Osteoblast (primary cell): ENCODE results near the gene DNAAF5. TPM values are rescaled to one million over a fixed set of nuclear protein-coding genes. Genes with fewer than 3 reads are reported as not detected.

Source experiments
- DNase-seq: peaks from one replicate; pipeline ENCODE4 v3.0.0; 2011; ENCODE audit warnings: low spot score, mixed read lengths; ENCODE audit not compliant: insufficient read length; ENCODE audit errors: missing footprints
- H2AFZ ChIP-seq: 2 replicates; pipeline ENCODE4 v1.6.0; 2011; ENCODE audit warnings: mild to moderate bottlenecking, low read length
- H3K27ac ChIP-seq: 2 replicates; pipeline ENCODE4 v1.5.1; 2011; ENCODE audit warnings: mild to moderate bottlenecking, low read depth, low read length, moderate library complexity
- H3K27me3 ChIP-seq: 2 replicates; pipeline ENCODE4 v1.6.0; 2012; ENCODE audit warnings: mild to moderate bottlenecking, control low read depth, inconsistent platforms, low read length, moderate library complexity; ENCODE audit not compliant: insufficient read depth
- H3K36me3 ChIP-seq: 2 replicates; pipeline ENCODE4 v1.5.1; 2011; ENCODE audit warnings: mild to moderate bottlenecking, low read length, control low read depth, moderate library complexity; ENCODE audit not compliant: insufficient read depth
- H3K4me1 ChIP-seq: 2 replicates; pipeline ENCODE4 v1.5.1; 2011; ENCODE audit warnings: mild to moderate bottlenecking, low read length, control low read depth, moderate library complexity; ENCODE audit not compliant: insufficient read depth
- H3K4me2 ChIP-seq: 2 replicates; pipeline ENCODE4 v1.6.0; 2011; ENCODE audit warnings: mild to moderate bottlenecking, low read length; ENCODE audit not compliant: insufficient read depth
- H3K4me3 ChIP-seq: fragments of 200-600 bp; sonication (generic); 3 replicates; pipeline ENCODE4 v1.5.1; 2012; ENCODE audit warnings: mild to moderate bottlenecking, low read length, inconsistent platforms; ENCODE audit not compliant: insufficient read depth
- H3K79me2 ChIP-seq: 2 replicates; pipeline ENCODE4 v1.6.0; 2012; ENCODE audit warnings: mild to moderate bottlenecking, low read length, control low read depth, inconsistent platforms; ENCODE audit not compliant: insufficient read depth
- H3K9me3 ChIP-seq: 2 replicates; pipeline ENCODE4 v1.5.1; 2011; ENCODE audit warnings: low read depth, low read length, control low read depth
- H4K20me1 ChIP-seq: 2 replicates; pipeline ENCODE4 v1.6.0; 2012; ENCODE audit warnings: mild to moderate bottlenecking, low read length, control low read depth; ENCODE audit not compliant: insufficient read depth
- CTCF ChIP-seq: IDR thresholded peaks from 2 replicates; pipeline ENCODE4 v1.5.1; 2011; ENCODE audit warnings: mild to moderate bottlenecking, low read depth, low read length, moderate library complexity; ENCODE audit errors: extremely low read depth
- total RNA-seq: library from RNA; depleted of rRNA; stranded (reverse); fragments of >200 nt; gene quantifications from 2 replicates; pipeline ENCODE4 v1.2.3, GENCODE V29; 2012

The DNAAF5 gene
- total RNA-seq, 1 donor: 22.4 TPM

DNA sequence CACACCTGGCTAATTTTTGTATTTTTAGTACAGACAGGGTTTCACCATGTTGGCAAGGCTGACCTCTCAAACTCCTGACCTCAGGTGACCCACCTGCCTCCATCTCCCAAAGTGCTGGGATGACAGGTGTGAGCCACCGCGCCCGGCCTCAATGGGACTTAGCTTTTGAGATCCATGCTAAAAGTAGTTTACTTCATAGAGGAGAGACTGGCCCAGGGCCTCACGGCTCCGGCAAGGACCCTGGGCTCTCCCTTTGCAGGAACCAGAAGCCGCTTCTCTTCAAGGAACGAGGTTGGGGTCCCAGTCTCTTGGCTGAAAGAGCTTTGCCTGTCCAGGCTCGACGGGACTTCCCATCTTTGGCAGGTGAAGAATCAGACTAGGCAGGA lies 30.1 kb upstream of the DNAAF5 start:
- Histone ChIP-seq H3K9me3 (no peaks in the 10 kb centered on the region), H3K27ac (no peak overlapping the region), H3K36me3 (no peaks in the 10 kb centered on the region), H3K79me2 (no peaks in the 10 kb centered on the region), H2AFZ (peak overlapping the region; percentile 70), H3K4me2 (no peak overlapping the region), H4K20me1 (no peaks in the 10 kb centered on the region), H3K27me3 (no peaks in the 10 kb centered on the region), H3K4me3 (no peak overlapping the region), H3K4me1 (no peaks in the 10 kb centered on the region)
- TF ChIP-seq CTCF: no peak
- DNase-seq: no peak

DNA sequence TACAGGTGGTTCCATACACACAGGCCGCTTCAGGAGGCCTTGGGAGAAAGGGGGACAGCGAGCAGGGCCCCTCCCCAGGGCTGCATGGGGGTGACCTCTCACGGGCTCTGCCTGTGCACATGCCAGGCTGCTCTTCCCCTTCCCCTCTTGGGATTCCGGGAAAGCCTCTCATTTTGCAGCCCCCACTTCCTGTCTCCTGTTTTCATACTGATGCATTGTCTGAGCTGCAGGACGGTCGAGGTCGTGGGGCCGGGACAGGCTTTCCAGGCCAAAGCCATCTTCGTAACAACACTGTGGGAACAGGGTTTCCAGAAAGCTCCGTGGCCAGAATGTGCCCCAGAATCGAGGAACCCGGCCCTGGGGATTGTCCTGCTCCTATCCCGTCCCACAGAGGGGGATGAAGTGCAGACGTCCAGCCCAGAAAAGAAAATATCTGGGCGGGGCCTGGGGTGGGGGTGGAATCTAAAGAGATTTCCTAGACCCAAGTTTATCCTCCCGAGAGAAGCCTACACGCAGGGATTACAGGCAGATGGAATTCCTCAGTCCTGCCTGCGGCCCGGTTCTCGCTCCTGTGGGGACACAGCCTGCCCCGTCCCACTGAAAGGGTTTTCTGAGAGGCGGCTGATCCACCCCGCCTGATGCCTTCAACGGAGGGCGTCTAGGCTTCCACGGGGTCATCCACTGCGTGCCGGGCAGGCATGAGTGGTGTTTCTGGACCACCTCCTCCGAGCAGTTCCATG lies 29.5 kb upstream of the DNAAF5 start:
- Histone ChIP-seq H2AFZ (peak overlapping the region; percentile 70), H3K27me3 (no peaks in the 10 kb centered on the region), H3K9me3 (no peaks in the 10 kb centered on the region), H3K4me2 (peak overlapping the region; percentile 18), H3K4me1 (no peaks in the 10 kb centered on the region), H3K36me3 (no peaks in the 10 kb centered on the region), H3K79me2 (no peaks in the 10 kb centered on the region), H3K27ac (no peak overlapping the region), H3K4me3 (no peak overlapping the region), H4K20me1 (no peaks in the 10 kb centered on the region)
- no peak for TF ChIP-seq CTCF
- peak; percentile 74 for DNase-seq

DNA sequence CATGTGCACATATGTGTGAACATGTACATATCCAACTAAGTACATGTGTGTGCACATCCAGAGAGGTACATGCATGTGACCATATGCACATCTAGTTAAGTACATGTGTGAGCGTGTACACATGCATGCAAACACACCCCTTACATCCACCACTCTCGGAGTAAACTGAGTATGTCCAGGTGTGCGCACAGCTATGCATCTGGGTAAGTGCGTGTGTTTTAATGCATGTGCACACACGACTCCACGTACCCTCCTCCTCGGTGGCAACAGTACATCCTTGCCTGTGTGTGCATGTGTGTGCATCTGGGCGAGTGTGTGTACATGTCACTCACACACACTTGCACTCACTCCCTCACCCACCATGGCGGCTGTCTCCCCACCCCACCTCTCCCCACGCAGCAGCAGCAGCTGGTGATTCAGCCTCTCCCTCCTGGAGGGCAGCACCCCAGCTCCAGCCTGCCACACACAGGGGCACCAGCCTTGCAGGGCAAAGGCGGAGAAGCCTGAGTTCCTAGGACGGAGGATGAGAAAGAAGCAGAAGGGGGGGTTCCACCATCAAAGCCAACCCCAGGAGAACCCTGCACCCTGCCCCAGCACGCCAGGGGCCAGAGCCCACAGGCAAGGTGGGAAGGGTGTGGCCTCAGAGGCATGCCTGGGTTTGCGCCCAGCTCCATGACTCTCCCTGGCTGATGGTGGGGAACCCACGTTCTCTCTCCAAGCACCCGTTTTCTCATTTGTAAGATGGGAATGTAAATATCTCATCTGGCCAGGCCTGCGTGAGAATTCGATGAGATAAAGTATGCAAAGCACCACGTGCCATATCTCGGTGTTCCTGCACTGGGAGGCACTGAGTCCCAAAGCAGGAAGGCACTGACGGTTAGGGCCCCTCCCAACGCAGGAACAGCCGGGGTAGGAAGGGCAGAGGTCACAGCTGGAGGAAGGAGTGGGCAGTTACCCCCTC lies 27.7 kb upstream of the DNAAF5 start:
- no peaks in the 10 kb centered on the region for H3K9me3 ChIP-seq
- H3K36me3 ChIP-seq: no peaks in the 10 kb centered on the region
- H3K4me2 ChIP-seq: no peak overlapping the region
- no peak overlapping the region for H3K4me3 ChIP-seq
- no peak overlapping the region for H2AFZ ChIP-seq
- no peaks in the 10 kb centered on the region for H3K79me2 ChIP-seq
- no peak for TF ChIP-seq CTCF
- H4K20me1 ChIP-seq: no peaks in the 10 kb centered on the region
- H3K27me3 ChIP-seq: no peaks in the 10 kb centered on the region
- H3K4me1 ChIP-seq: no peaks in the 10 kb centered on the region
- no peak overlapping the region for H3K27ac ChIP-seq
- peak; percentile 58 for DNase-seq

GRCh38 chr7:699476-700170 lies 26.9 kb upstream of the DNAAF5 start:
- no peak overlapping the region for H2AFZ ChIP-seq
- DNase-seq: no peak
- no peak for TF ChIP-seq CTCF

More at GRCh38 chr7:699476-700170, 26.9 kb upstream of the DNAAF5 start:
- H4K20me1 ChIP-seq: no peaks in the 10 kb centered on the region
- no peak overlapping the region for H3K4me3 ChIP-seq
- H3K9me3 ChIP-seq: no peaks in the 10 kb centered on the region
- H3K27ac ChIP-seq: no peak overlapping the region
- H3K27me3 ChIP-seq: no peaks in the 10 kb centered on the region
- H3K36me3 ChIP-seq: no peaks in the 10 kb centered on the region
- H3K4me1 ChIP-seq: no peaks in the 10 kb centered on the region
- H3K4me2 ChIP-seq: no peak overlapping the region
- no peaks in the 10 kb centered on the region for H3K79me2 ChIP-seq
